ENCODE results near the gene ZXDC.

ZXDC gene

GRCh38 chr3:126450219-126450618 is 25.5 kb downstream of the ZXDC start:
- no peak for DNase-seq

- DNase-seq: no peak
These were observed 26.1 kb downstream of the ZXDC start for GRCh38 chr3:126449621-126450051.

- no peak for DNase-seq
These were observed 26.9 kb downstream of the ZXDC start for GRCh38 chr3:126448893-126449180.

GRCh38 chr3:126448136-126448892 is 27.4 kb downstream of the ZXDC start:
- no peak for DNase-seq

- no peak for DNase-seq
These were observed 28.1 kb downstream of the ZXDC start for GRCh38 chr3:126447456-126448106.

- DNase-seq: no peak
These were observed 28.9 kb downstream of the ZXDC start for GRCh38 chr3:126446791-126447190.

- DNase-seq: no peak
These were observed 29.4 kb downstream of the ZXDC start for GRCh38 chr3:126446301-126446700.

GRCh38 chr3:126445506-126445905 is 30.2 kb downstream of the ZXDC start:
- DNase-seq: no peak

GRCh38 chr3:126442856-126443242 is 32.8 kb downstream of the ZXDC start:
- DNase-seq: no peak

GRCh38 chr3:126442094-126442855 is 33.4 kb downstream of the ZXDC start:
- DNase-seq: no peak

- DNase-seq: no peak
These were observed 34.3 kb downstream of the ZXDC start for GRCh38 chr3:126441256-126441880.

GRCh38 chr3:126440709-126440995 is 35.0 kb downstream of the ZXDC start:
- DNase-seq: no peak

GRCh38 chr3:126439968-126440708 is 35.6 kb downstream of the ZXDC start:
- no peak for DNase-seq

GRCh38 chr3:126439346-126439967 is 36.2 kb downstream of the ZXDC start:
- DNase-seq: no peak

- DNase-seq: no peak
These were observed 36.9 kb downstream of the ZXDC start for GRCh38 chr3:126438746-126439145.

- no peak for DNase-seq
These were observed 37.5 kb downstream of the ZXDC start for GRCh38 chr3:126438186-126438585.

GRCh38 chr3:126436826-126437717 is 38.6 kb downstream of the ZXDC start:
- no peak for DNase-seq

- no peak for DNase-seq
These were observed 40.0 kb downstream of the ZXDC start for GRCh38 chr3:126435456-126436315.

- no peak for DNase-seq
These were observed 40.7 kb downstream of the ZXDC start for GRCh38 chr3:126434931-126435411.

- DNase-seq: no peak
These were observed 41.5 kb downstream of the ZXDC start for GRCh38 chr3:126434264-126434590.

Measured in DMS53 (cell line).